G401 (cell line): ENCODE measurements around the gene SMAD6. TPM values are rescaled to one million over a fixed set of nuclear protein-coding genes. Genes with fewer than 3 reads are reported as not detected.
"Not testable (repeated sequence)": the region's sequence is repeated elsewhere in the genome, so short reads cannot be mapped to it uniquely, and the experiment has no call there.

Source experiments
- DNase-seq: peaks from one replicate; pipeline ENCODE4 v3.0.0-alpha.2; 2015; ENCODE audit warnings: low spot score
- in situ Hi-C: cut with HindIII; loops from 2 replicates; pipeline ENCODE4 v1.10.0; 2016; ENCODE audit warnings: low sequenced_read_pairs, mixed read lengths
- total RNA-seq: library from RNA; depleted of rRNA; stranded (reverse); fragments of >200 nt; shearing (Covaris generic); gene quantifications from 2 replicates; pipeline ENCODE4 v1.2.3, GENCODE V29; 2014; rRNA removed

Gene SMAD6
- total RNA-seq, 1 experiment from 2014 or later, result 84.0 TPM

- in situ Hi-C loops, result no loop called here
- DNase-seq, result no peak
Observed at GRCh38 chr15:66826507-66826906, 124.5 kb downstream of the SMAD6 start.

- in situ Hi-C loops, result no loop called here
- no peak for DNase-seq
Observed at GRCh38 chr15:66827039-66827697, 125.1 kb downstream of the SMAD6 start.

GRCh38 chr15:66827698-66828055 lies 125.6 kb downstream of the SMAD6 start:
- in situ Hi-C loops, result no loop called here

GRCh38 chr15:66828817-66829541 lies 126.9 kb downstream of the SMAD6 start:
- DNase-seq, in situ Hi-C loops: not testable (repeated sequence)

More at GRCh38 chr15:66827698-66828055, 125.6 kb downstream of the SMAD6 start:
- no peak for DNase-seq

- in situ Hi-C loops, result no loop called here
- no peak for DNase-seq
Observed at GRCh38 chr15:66829551-66830121, 127.6 kb downstream of the SMAD6 start.

- DNase-seq, result no peak
- in situ Hi-C loops, result no loop called here
Observed at GRCh38 chr15:66830358-66830757, 128.3 kb downstream of the SMAD6 start.

GRCh38 chr15:66830823-66831222 lies 128.8 kb downstream of the SMAD6 start:
- in situ Hi-C loops, result no loop called here
- DNase-seq, result no peak

- in situ Hi-C loops, result no loop called here
- no peak for DNase-seq
Observed at GRCh38 chr15:66831289-66831688, 129.3 kb downstream of the SMAD6 start.

GRCh38 chr15:66831801-66832390 lies 129.9 kb downstream of the SMAD6 start:
- in situ Hi-C loops, result no loop called here
- no peak for DNase-seq

Other genes starting within 250 kb of the SMAD6 start
- gene SNAPC5, start 204.5 kb upstream of the SMAD6 start, total RNA-seq, result 17.1 and 18.3 TPM in 2 replicates
- 10,569 and 10,667 TPM in 2 replicates for gene RPL4, start 197.4 kb upstream of the SMAD6 start, total RNA-seq
- 34.1 and 49.7 TPM in 2 replicates for gene ZWILCH, start 196.9 kb upstream of the SMAD6 start, total RNA-seq
- gene LCTL, start 136.2 kb upstream of the SMAD6 start, total RNA-seq, result 0.07 TPM in 1 of 2 replicates, not detected in the other